SHP77 (cell line): ENCODE results near the gene ITIH1.
"Not testable (repeated sequence)": the region's sequence is repeated elsewhere in the genome, so short reads cannot be mapped to it uniquely, and the experiment has no call there.

Experiments
- DNase-seq, 2 experiments: peaks; one replicate each; lab custom pipeline; 2025; lab: John Stamatoyannopoulos, UW

The ITIH1 gene

GRCh38 chr3:52774066-52774713 is 3.2 kb upstream of the ITIH1 start:
- DNase-seq: no peak

- peak; percentile 17 to 35 for DNase-seq
Measured at GRCh38 chr3:52774901-52775864, 2.2 kb upstream of the ITIH1 start.

- DNase-seq: no peak
Measured at GRCh38 chr3:52775877-52776276, 1.5 kb upstream of the ITIH1 start.

DNA sequence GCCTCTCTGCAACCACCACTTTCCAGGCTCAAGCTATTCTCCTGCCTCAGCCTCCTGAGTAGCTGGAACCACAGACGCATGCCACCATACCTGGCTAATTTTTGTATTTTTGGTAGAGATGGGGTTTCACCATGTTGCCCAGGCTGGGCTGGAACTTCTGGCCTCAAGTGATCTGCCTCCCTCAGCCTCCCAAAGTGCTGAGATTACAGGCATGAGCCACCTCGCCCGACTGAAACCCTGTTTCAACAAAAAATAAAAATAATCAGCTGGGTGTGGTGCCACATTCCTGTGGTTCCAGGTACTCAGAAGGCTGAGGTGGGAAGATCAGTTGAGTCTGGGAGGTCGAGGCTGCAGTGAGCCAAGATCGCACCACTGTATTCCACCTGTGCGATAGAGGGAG is 913 bp upstream of the ITIH1 start:
- DNase-seq: not testable (repeated sequence)

DNA sequence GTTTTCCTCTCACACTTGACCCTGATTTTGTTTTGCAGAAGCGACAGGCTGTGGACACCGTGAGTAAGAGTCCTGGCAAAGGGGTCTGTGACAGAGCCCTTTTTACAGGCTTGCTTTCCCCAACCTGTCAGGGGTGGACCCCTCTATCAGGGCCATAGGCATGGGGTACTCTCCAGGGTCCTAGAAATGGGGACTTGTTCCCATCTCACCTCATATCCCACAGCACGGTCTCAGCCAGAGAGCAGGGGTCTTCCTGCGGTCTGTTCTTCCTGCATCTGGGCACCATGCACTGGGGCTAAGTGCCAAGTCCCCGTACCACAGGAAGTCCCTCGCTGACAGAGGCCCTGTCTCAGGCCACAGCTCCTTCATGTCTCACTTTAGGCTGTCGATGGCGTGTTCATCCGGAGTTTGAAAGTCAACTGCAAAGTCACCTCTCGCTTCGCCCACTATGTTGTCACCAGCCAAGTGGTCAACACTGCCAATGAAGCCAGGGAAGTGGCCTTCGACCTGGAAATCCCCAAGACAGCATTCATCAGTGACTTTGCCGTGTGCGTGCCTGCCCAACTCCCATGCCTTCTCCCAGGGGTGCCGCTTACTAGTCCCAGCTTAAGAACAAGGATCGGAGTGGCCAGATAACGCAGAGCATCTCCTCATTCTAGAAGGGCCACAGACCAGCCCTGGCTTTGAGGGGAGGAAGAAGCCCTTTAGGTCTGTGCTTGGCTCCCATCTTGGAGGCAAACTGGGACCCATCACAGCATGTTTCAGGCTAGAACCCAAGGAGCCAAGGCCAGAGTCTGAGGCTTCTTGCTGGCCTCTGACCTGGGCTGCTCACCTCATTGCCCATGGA is 783 bp downstream of the ITIH1 start:
- DNase-seq: no peak

DNA sequence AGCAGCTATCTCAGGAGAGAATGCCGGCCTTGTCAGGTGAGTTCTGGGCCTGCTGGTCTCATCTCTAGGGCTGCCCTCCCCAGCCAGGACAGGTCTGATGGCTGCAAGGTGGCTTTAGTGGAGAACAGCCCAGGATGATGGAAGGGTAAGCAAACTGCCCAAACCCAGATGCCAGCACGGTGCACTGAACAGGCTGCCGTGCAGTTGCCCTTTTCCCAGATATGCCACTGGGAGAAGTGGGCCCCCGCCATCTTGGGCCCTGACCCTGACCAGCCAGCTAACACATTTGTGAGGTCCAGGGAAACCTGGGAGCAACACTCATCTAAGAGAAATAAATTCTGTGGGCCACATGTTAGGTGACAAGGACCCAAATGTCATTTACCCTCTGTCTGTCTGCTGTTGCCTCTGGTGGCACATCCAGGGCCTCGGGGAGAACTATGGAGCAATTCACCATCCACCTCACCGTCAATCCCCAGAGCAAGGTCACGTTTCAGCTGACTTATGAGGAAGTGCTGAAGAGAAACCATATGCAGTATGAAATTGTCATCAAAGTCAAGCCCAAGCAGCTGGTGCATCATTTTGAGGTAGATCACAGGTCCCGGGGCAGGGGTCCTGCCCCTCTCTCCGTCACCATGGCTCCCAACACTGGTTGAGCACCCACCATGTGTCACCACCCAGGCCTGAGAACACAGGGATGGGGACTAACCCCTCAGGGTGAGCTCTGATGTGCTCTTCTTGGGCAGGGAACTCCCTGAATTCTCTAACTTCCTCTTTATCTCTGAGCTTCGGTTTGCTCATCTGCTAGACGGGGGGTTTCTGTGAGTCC is 1.8 kb downstream of the ITIH1 start:
- DNase-seq: no peak

DNA sequence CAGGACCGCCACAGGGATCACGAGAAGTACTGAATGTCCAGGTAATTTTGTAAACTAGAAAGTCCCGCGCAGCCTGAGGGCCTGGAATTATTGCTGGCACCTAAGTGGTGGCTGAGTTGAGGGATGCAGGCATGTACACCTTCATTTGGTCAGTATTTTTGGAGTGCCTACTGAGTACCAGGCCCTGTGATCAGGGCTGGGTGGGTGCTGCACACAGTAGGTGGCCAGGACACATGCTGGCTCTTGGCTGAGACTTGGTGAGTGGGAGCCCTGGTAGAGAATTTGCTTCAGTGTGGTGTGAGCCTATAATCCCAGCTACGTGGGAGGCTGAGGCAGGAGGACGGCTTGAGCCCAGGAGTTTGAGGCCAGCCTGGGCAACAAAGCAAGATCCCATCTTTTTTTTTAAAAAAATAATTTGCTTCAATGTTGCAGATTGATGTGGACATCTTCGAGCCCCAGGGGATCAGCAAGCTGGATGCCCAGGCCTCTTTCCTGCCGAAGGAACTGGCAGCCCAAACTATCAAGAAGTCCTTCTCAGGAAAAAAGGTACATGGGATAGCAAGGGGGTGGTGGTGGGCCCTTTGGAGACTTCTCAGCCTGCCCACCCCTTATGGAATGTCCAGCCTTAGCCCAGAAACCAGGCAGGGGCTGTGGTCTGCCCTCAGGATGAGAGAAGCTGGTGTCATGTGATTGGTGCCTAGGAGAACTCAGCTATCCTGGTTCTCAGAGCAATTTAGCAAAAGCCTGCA is 2.6 kb downstream of the ITIH1 start:
- no peak for DNase-seq

- no peak for DNase-seq
Measured at GRCh38 chr3:52781741-52782140, 4.3 kb downstream of the ITIH1 start.

GRCh38 chr3:52782412-52783210 is 5.2 kb downstream of the ITIH1 start:
- no peak for DNase-seq

DNA sequence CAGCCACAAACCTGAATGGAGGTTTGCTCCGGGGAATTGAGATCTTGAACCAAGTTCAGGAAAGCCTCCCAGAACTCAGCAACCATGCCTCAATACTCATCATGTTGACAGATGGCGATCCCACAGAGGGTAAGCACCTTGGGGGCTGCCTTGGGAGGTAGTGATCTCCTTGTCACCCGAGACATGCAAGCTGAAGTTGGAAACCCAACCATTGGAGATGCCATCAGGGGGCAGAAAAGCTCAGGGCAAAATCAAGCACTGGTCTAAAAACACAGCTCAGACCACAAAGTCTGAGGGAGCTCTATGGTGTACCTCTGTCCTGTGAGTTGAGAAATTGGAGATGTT is 5.8 kb downstream of the ITIH1 start:
- no peak for DNase-seq

GRCh38 chr3:52784021-52784621 is 6.7 kb downstream of the ITIH1 start:
- DNase-seq: no peak

DNA sequence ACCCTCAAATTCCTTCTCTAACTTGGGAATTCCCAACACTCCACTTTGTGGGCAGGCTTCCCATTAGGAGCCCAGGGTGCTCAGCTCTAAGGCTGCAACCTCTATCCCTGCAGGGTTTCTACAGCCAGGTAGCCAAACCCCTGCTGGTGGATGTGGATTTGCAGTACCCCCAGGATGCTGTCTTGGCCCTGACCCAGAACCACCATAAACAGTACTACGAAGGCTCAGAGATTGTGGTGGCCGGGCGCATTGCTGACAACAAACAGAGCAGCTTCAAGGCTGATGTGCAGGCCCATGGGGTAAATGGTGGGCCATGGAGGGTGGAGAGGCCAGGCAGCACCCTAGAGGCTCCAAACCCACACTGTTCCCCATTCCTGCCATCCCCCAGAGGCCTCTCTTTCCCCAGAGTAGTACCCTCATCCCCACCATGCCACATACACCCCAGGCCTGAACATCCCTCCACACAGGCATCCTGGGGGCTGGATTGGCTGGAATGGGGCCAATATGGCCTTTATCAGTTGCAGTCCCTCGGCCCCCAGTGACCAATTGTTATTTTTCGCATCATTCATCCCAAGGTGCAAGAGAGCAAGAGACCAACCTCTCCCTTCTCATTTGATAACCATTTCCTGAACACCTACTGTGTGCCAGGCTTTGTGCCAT is 7.7 kb downstream of the ITIH1 start:
- DNase-seq: no peak

GRCh38 chr3:52786330-52787215 is 9.2 kb downstream of the ITIH1 start:
- DNase-seq: no peak

GRCh38 chr3:52787246-52787645 is 9.8 kb downstream of the ITIH1 start:
- DNase-seq: no peak

DNA sequence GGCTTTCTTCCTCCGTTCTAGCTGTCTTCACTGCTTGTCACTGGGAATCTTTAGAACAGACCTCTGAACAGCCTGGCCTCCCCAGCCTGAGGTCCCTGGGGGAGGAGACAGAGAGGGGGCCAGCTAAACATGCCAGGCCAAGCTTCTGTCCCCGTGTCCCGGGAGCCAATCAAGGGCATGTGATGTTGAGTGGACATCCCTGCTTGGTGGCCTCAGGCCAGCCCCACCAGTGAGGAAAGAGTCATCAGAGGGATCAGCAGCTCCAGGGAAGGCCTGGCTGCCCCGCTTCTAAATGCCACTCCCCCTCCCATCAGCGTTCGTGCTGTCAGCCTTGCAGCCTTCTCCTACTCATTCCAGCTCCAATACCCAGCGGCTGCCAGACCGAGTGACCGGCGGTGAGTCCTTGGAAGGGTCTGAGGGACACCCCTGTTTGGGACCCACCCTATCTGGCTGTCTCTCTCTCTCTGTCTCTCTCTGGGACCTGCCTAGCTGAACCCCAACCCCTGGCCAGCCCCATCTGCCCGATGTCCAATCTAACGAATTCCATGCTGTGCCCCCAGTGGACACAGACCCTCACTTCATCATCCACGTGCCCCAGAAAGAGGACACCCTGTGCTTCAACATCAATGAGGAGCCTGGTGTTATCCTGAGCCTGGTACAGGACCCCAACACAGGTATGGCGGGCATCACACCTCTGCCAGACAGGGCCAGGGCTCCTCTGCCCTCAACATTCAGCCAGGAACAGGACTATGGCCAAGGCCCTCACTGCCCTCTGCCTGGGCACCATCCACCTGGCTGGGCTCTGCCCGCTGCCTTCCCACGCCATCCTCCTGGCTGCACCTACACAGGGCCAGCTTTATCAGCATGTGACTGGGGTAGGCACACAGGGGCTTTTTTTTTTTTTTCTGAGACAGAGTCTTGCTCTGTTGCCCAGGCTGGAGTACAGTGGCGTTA is 10.6 kb downstream of the ITIH1 start:
- DNase-seq: no peak

GRCh38 chr3:52788890-52789745 is 11.7 kb downstream of the ITIH1 start:
- no peak for DNase-seq
